Activated CD4-positive, alpha-beta T cell treated with anti-CD3 and anti-CD28 coated beads, Interleukin-2, amount 50 U/mL, for 1 hour (primary cell): Measurements from ENCODE around the gene ZG16B.
A peak's percentile ranks its signal among the peaks of the same experiment; 100 is the strongest.

Experiments used
- DNase-seq: peaks from one replicate; pipeline ENCODE4 v3.0.0-alpha.2; 2020

ZG16B gene

DNA sequence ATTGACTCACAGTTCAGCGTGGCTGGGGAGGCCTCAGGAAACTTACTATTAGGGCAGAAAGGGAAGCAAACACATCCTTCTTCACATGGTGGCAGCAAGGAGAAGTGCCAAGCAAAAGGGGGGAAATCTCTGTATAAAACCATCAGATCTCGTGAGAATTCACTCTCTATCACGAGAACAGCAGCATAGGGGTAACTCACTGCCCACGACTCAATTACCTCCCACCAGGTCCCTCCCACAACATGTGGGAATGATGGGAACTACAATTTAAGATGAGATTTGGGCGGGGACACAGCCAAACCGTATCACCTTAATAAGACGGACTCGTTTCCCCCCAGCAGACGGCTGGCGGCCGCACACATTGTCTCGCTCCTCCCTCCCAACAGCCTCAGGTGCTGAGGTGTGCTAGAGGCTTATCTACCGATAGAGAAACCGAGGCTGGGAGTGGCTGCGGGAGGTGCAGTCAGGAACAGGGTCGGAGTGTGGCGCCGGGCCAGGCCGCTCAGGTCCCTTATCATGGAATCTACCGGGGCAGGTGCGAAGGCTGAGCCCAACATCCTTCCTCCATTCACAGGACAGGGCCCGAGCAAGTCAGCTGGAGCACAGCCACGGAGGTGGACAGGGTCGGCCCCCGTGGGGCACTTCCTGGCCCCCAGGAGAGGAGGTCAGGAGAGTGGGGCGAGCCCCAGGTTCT is 4.9 kb upstream of the ZG16B start:
- DNase-seq = no peak

DNA sequence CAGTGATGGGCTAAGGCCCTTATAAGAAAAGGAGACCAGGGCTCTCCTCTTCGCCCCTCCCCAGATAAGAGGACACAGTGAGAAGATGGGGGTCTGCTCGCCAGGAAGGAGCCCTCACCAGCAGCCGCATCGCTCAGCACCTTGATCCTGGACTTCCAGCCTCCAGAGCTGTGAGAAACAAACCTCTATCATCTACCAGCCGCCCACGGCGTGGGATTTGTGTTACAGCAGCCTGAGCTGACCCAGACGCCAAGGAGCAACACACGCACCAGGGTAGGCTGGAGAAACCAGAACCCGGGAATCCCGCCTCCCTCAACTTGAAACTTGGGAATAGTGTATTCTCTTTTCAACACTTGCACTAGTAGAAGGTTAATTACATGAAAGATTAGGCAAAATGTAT is 4.2 kb upstream of the ZG16B start:
- DNase-seq = no peak

DNA sequence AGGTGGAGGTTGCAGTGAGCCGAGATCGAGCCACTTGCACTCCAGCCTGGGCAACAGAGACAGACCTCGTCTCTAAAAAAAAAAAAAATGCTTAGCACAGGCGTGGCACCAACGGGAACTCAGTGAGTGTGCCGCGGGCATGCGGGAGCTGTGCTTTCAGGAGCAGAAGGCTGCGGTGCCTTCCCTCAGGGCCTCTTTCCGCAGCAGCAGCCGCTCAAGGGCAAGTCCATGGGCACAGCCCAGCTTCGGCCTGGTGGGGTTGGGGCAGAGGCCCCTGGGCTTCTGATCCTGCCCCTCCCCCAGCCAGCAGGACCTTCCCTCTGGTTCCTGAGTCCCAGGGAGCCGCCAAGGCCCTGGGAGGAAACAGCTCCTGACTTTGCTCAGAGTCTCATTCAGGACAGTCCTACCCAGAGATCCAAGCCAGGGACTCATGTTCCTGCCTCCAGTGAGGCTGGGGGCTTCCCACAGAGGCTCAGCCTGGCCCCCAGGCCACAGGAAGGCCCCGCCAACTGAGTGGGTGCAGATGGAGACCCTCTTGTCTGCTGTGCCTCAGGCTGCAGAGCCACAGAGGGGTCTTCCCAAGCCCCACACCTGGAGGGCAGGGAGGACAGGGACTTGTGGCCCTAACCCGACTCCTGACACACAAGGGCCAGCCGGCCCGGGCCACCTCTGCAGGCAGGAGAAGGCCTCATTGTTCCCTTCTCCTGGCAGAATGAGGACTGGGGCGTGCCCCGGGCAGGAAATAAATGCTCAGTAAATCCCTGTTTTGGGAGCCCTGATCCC is 3.3 kb upstream of the ZG16B start:
- DNase-seq = no peak

DNA sequence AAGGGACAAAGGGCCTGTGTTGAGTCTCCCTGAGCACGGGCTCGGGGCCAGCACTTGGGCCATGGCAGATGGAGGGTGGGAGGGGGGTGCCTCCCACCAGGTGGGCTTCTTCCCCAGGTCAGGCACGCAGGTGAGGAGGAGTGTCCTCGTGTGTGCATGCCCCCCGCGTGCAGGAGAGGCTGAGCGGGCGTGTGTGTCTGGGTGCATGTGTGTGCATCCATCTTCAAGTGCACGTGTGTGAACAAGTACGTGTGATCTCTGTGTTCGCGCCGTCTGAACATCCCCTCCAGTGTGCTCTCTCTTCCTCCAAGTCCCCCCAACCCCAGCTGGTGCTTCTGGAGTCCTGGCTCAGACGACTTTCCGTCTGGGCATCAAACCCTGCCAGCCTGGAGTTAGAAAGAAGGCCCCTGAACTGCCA is 2.7 kb upstream of the ZG16B start:
- no peak for DNase-seq

DNA sequence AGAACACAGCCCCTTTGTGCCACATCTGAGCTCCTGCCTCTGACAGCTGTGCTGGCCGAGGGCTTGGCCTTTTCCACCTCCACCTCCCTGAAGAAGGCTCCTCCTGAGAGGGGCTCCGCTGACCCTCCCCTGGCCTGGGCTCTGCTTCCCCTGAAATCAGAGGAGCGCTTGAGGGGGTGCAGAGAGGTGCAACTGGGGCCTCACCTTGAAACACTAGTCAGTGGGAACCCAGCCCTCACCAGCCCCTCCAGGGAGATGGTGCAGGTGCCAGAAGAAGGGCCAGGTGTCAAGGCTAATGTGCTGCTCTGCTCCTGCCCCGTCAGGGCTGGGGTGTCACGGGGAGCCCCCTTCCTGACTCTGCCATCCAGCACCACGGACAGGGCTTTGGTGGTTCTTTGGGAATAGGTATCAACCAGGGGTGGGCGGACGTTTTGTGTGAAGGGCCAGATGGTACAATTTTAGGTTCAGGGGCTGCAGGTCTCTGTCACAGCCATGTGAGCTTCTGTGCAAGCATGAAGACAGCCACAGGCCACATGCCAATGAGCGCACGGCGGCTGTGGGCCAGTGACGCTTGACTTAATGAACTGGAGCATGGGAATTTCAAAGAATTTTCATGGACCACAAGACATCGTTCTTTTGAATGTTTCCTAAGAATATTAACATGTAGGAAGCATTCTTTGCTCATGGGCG is 2.1 kb upstream of the ZG16B start:
- DNase-seq = no peak

DNA sequence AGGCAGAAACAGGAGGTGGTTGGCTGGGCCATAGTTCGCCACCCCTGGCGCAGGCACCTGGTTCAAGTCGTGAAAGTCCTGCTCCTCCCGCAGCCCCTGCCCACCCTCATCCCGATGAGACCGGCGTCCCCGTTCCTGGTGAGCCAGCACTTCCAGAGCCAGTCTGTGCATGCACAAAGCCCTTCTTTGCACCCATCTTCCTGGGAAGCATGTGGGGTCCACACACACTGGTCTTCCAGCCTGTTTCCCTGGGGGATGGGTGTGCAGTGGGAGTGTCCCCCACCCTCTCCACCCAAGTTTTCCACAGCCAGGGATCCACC is 1.6 kb upstream of the ZG16B start:
- DNase-seq = no peak

DNA sequence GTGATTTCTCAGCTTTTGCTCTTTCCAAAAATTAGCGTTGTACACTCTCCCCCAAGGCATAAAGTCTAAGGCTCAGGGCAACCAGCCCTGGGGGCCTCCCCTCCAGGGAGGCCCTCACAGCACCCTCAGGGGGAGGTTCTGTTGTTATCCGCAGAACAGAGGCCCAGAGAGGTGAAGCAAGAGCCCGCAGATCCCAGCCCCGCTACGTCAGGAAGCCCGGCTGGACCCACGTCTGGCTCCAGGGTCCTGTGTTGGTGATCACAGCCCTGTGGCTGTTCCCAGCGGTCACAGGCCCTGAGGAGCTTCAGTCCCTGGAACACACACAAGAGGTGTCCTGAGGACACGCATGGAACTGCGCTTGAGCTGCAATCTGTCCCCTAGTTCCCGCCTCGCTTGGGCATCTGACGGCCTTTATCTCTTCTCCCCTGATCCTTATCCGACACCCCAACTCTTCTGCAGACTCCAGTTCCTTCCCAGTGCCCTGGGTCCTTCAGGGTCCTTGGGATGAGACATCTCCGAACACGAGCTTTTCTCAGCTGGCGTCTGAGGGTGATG is 1.1 kb upstream of the ZG16B start:
- DNase-seq = no peak

DNA sequence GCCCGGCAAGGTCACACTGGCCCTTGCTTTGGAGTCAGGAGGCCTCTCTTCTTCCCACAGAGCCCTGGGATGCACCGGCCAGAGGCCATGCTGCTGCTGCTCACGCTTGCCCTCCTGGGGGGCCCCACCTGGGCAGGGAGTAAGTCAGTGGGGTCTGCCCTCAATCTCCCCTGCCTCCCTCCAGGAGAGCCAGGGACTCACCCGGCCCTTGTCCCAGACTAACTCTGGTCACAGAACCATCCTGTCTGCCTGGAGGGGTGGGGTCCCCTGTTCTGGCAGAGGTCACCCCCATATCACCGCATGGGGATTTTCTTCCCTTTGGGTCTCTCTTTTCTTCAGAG is 222 bp downstream of the ZG16B start:
- no peak for DNase-seq

DNA sequence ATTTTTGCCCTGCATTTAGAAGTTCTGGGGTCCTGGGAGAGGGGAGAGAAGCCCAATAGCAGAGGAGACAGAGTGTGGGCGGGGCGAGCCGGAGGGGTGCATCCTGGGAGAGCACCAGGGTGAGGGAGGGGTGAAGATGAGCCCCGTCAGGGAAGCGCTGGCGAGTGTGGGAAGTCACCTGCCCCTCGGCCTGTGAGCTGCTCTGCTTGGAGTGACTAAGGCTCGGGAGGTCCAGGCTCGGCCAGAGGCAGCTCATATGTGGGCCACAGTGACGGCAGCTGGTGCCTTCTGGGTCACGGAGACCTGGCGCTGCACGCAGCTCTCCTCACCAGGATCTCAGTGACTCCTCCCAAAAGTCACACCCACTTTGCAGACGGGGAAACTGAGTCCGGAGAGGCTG is 1.1 kb downstream of the ZG16B start:
- no peak for DNase-seq

DNA sequence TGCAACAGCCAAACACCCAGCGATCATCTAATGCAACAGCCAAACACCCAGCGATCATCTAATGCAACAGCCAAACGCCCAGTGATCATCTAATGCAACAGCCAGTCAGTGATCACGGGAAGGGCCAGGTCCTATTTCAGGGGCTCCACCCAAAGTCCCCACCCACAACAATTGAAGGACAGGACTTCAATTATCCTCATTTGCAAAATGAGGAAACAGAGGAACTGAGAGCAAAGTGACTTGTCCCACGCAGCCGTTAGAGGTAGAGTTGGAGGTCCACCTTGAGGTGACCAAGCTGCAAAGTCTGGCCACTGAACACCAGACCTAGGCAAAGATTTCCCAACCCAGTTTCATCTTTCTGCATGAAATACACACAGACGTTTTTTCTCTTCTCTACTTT is 3.7 kb downstream of the ZG16B start:
- DNase-seq = no peak

DNA sequence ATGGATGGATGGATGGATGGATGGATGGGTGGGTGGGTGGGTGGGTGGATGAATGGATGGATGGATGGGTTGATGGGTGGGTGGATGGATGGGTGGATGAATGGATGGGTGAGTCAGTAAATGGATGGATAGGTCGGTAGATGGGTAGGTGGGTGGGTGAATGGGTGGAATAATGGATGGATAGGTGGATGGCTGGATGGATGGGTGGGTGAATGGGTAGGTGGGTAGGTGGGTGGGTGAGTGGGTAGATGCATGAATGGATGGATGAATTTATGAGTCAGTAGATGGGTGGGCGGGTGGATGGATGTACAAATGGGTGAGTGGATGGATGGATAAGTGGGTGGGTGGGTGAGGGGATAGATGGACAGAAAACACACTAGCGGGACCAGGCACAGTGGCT is 4.9 kb downstream of the ZG16B start:
- no peak for DNase-seq

DNA sequence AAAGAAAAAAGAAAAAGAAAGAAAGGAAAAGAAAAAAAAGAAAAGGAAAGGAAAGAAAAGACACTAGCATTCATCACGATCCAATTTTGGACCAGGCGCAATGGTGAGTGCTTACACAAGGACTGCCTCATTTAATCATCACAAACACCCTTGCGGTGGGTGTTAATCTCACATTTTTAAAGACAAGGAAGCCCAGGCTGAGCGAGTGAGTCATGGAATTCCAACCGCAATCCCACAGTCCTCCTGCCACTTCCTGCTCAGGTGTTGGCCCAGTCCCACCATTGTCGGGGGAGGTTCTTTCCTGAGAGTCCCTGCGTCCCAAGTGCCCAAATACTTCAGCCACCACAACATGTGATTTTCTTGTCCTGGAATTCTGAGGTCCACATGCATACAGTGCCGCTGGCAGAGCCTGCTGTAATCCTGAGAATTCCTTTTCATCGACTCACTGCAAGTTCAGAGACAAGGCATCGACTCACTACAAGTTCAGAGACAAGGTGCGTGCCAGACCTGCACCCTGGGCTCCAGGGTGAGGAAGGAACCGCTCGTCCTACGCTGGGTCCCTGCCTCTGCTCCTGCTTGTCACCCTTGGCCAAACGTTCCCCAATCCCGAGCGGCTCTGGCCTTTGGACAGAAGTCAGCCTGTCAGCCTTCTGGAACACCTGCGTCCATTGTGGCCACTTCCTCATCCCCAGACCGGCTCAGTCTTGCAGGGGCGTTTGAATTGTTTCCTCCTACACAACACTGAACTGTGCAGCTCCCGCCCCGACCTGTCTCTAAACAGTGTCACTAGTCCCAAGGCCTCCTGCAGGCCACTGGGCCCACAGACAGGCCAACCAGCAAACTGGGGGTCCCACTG is 5.8 kb downstream of the ZG16B start:
- DNase-seq = no peak

DNA sequence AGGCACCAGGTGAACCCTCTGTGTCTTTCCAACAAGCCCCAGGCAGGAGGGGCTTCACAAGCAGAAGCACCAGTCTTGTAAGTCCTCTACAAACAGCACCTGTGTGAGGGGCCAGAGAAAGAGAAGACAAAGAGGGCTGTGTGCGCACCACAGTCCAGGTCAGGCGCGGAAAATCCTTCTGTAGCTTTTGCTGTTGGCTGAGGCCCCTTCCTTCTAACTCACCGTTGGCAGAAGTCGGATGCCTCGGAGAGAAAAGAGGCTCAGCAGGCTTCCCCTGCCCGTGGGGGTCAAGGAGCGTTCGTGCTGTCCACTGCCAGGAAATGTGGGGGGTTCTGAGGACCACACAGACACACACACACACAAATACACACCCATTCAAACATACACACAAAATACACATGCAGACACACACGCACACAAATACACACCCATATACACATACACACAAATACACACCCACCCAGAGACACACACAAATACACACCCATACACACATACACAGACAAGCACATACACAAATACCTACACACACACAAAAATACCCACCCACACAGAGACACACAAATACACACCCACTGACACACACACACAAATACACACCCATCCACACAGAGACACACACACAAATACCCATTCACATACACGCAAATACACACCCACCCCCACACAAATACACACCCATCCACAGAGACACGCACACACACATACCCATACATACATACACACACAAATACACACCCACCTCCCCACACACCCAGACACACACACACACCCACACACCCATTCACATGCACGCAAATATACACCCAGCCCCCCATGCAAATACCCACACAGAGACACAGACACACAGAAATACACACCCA is 6.8 kb downstream of the ZG16B start:
- no peak for DNase-seq

DNA sequence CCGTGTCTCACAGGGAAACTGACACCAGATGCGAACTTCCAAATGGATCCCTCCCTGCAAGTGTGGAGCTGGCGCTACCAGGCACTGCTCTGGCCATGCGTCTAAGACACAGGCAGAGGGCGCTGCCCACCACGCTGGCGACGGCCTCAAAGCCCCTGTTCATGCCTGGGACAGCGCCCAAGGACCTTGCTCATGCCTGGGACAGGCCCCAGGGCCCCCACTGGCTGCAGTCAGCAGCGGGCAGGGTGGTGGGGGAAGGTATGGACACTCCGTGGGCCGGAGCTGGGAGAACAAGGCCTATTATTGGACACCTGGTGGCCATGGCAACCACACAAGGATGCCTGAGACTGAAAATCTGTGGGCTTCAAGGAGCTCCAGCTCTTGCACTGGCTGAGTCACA is 8.8 kb downstream of the ZG16B start:
- DNase-seq = peak; percentile 53

DNA sequence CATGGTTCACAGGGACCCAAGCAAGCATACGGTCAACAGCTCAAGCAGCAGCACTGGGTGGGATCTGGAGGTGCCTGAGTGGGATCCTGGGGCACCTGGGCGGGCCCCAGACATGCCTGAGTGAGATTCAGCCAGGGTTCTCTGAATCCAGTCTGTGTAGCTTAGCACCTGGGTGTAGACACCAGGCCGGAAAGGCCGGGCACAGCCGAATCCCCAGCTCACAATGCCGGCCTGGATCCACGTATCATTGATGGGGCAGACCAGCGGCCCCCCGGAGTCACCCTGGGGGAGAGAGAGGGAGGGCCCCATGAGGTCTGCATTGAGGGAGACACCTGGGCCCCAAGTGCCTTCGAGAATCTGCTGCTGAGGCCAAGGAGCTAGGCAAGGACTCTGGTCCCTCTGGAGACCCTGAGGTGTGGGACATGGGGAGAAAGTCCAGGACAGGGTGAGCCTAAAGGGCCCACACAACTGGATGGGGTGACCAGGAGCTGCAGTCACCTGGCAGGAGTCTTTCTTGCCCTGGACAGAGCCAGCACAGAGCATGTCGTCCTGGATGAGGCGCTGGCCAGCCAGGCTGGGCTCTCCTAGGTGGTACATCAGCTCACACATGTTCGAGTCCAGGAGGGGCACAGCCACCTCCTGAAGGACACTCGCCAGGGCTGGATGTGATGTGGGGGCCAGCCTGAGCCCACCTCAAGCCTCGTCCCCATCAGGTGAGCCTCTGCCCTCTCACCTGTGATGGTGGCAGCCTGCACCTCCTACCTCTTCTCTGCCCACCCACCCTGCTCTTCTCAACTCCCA is 9.7 kb downstream of the ZG16B start:
- no peak for DNase-seq

DNA sequence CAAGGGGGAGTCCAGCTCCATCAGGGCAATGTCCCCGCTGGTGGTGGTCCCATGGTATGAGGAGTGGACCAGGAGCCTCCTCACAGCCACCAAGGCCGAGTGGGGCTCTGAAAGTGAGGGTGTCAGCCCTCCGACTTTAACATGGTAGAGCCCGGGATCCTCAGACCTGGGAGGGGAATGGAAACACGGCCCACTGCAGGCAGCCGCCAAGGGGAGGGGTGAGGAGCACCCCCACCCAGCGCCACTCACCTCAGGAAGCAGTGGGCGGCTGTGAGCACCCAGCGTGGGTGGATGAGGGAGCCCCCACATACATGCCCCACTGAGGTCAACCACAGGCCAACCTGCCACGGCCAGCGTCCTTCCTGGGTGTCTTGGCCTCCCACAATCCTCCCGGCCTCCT is 10.8 kb downstream of the ZG16B start:
- DNase-seq = no peak

DNA sequence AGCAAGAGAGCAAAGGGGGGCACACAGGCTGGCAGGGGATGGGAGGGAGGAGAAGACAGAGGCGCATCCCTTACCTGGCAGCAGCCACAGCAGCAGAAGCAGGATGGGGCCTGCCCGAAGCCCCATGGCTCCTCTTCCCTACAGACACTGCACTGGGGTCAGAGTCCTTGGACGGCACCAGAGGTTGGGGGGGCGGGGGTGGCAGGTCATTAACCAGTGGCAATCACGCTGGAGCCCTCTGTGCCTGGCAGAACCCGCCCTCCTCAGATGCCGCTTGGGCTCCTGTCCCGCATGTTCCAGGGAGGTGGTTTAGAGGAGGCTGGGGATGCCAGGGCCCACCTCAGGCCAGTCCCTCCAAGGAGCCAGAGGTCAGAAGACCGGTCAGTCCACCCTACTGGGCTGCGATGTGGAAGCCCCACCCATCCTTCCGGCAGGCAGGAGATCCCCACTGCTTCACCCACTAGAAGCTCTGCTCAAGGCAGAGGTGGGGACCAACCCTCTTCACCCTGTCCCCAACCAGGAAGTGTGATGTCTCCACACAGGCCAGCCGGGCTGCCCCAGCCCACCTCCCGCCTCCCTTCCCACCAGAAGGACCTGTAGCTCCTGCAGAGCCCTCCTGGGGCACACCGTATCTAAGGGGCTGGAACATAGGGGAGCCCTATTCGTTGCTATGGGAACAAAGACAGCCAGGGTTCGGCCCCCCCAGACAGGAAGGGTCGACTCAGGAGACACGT is 11.7 kb downstream of the ZG16B start:
- DNase-seq = no peak

DNA sequence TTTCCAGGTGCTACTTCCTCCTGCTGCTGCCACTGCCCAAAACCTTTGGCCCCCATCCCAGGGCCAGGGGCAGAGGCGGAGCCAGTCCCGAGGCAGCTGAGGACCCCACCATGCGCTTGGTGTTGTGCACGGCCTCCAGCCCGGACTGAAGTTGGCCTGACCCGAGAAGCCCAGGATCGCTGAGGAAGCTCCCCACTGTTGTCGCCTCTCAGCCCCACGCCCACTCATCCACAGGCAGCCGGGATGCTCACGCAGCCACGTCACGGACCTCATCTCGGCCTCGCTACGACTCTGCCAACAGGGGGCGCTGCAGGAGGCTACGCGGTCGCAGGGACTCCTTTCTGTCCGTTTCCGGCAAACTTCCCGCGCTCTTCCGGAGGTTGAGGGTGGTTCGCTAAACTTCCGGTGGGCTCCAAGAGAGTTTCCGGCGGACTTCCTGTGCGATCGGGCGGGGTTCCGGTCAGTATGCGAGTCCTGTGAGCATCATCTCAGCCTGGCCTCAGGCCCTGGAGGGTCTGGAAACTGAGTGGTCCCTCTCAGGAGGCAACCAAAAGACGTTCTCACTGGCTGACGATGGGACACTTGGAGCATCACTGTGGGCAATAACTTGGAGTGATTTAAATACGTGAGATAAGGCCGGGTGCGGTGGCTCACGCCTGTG is 12.4 kb downstream of the ZG16B start:
- DNase-seq = peak; percentile 62

DNA sequence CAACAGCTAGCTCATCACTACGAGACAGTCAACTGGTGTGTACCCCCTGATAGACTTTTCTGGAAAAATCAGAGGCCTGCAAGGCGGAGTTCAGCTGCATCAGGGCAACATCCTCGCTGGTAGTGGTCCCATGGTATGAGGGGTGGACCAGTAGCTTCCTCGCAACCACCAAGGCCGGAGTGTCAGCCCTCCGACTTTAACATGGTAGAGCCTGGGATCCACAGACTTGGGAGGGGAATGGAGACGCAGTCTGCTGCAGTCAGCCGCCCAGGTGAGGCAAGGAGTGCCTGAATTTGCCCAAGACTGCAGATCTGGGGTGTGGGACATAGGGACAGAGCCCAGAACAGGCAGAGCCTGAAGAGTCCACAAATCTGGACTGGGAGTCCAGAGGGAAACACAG is 13.4 kb downstream of the ZG16B start:
- DNase-seq = no peak

DNA sequence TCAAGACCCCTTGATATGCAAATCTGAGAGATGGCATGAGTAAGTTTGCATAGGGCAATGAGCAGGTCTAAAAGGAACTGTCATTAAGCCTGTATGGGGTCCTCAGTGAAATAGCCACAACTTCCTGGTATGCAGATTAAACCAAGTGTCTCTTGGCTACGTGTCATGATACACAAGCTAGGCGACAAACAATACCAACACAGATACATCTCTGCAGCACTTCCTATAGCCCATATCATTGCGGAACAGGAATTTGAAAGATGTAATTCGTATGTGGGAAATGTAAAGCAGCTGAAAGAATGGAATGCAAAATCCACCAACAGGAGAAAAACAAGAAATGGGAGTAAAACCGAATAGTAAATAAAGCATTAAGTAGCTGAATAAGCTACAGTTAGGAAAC is 15.0 kb downstream of the ZG16B start:
- DNase-seq = no peak
